ENCODE results near the gene PRSS12.

- TF ChIP-seq POLR2A (IDR thresholded peaks at IDR 0.05) (no peak), CTCF (IDR thresholded peaks at IDR 0.05) (no peak)
Observed at GRCh38 chr4:118313098-118313497, 39.7 kb downstream of the PRSS12 start.
